Activated CD4-positive, alpha-beta T cell treated with anti-CD3 and anti-CD28 coated beads, Interleukin-2, amount 50 U/mL, for 24 hours (primary cell): ENCODE measurements around the gene TOP3B.

Source experiments
- DNase-seq, 2 donors: peaks; one replicate each; pipeline ENCODE4 v3.0.0-alpha.2; 2020; ENCODE audit warnings: low read depth in 1 of 2, low spot score in 1 of 2

TOP3B gene

DNA sequence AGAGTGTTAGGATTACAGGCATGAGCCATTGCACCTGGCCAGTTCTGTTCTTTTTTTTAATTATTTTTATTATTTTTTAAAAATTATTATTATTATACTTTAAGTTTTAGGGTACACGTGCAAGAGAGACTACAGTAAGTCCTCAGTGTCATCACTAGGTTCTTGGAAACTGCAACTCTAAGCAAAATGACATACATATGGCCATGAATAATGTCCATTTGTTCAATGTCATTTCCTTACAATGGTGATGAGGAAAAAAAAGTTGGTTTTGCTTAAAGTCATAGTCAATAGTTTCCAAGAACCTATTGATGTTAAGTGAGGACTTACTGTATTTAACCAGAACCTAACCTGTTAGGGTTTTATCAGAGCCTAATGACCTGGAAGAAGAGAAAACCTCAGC is 29.4 kb upstream of the TOP3B start:
- no peak for DNase-seq

DNA sequence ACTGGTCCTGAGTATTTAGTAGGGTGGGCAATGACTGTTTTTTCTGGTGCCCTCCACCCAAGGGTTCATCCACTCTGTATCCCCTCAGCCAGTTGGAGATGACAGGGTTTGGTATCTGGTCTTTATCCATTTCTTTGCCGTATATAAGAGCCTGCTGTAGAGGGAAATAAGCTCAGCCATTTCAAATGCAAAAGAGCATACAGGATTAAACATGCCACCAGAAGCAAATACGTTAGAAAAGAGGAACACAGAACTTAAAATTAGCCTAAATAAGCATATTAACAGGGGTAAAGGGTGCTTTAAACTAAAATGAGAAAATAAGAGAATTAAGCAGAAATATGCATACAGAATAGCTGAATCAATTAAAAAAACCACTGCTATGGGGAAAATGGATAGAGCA is 27.8 kb upstream of the TOP3B start:
- no peak for DNase-seq

DNA sequence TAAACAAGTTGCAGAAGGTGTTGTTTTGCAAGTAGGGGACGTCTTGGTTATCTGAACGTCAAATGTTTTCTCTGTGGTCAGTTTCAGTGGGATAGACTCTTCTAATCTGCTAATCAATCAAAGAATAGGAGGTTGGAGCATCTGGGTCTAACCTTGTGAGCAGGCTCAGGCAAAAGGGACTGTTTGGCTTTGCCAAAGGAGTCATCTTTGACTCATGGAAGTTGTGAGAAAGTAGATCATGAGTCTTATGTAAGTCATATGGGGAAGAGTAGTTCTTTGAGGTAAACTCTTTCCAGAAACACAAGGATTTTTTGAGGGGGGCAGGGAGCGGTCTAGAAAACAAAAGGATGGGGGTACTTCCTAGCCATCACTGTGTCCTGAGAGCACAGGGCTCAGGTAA is 27.1 kb upstream of the TOP3B start:
- DNase-seq, result no peak

DNA sequence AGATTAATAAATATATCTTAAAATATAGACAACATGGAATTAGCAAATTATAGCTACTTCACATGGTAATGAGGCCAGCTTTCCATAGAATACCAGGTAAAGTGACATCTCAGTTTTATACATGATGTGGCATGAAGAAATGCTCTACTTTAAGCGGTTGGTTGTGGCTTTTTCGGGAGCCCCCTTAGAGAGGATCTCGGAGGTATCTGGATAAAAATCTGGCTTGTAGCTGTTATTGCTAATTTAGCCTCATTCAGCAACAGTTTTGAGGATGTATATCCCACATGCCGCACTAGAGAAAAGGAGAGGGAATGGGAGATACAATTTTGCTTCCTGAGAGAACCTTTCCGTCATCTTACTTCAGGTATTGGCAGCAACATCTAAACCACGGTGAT is 24.0 kb upstream of the TOP3B start:
- DNase-seq, result no peak

DNA sequence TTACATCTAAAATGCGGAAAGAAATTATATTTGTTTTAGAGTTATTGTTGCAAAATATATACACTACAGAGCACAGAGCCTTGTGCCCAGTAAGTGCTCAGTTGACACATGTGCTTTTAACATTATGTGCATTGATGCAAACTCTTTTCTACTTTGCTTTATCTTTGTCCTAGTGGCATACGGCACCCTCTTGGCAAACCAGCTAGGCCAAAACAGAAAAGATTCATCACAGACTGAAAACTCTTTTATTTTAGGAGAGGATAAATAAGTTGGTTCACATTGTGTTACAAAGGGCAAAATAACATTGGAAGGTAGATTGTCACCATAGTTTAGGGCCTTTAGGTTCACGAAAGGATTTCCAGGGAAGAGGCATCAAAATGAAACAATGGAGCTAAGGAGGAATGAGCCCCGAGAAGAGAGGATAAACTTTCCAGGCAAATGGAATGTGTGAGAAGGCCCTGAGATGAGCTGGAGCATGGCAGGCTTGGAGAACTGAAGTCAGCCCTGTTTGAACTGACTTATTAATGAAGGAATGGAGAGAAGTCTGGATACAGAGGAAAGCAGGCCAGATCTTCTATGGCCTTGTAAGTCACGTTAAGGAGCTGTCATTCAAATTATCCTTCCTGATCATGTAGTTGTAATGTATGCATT is 23.5 kb upstream of the TOP3B start:
- DNase-seq, result no peak

DNA sequence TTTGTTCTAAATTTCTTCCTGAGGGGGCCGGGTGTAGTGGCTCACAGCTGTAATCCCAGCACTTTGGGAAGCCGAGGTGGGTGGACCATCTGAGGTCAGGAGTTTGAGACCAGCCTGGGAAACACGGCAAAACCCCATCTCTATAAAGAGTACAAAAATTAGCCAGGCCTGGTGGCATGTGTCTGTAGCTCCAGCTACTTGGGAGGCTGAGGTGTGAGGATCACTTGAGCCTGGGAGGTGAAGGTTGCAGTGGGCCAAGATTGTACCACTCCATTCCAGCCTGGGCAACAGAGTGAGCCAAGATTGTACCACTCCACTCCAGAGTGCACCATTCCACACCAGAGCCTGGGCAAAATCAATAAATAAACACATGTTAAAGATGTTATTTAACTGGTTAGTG is 20.6 kb upstream of the TOP3B start:
- no peak for DNase-seq

DNA sequence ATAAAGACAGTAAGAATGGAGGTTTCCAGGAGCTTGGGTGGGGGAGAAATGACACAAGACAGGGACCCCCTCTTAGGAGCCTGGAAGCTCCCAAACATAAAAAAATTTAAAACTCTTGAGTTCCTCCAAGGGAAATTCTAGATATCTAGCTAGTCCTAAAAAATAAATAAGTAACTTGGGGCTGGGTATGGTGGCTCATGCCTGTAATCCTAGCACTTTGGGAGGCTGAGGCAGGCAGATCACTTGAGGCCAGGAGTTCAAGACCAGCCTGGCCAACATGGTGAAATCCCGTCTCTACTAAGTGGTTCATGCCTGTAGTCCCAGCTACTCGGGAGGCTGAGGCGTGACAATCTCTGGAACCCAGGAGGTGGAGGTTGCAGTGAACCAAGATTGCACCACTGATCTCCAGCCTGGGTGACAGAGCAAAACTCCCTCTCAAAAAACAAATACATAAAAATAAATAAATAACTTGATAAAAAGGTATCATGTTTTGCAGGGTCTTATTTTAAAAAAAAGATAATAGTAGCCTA is 20.0 kb upstream of the TOP3B start:
- DNase-seq, result no peak

DNA sequence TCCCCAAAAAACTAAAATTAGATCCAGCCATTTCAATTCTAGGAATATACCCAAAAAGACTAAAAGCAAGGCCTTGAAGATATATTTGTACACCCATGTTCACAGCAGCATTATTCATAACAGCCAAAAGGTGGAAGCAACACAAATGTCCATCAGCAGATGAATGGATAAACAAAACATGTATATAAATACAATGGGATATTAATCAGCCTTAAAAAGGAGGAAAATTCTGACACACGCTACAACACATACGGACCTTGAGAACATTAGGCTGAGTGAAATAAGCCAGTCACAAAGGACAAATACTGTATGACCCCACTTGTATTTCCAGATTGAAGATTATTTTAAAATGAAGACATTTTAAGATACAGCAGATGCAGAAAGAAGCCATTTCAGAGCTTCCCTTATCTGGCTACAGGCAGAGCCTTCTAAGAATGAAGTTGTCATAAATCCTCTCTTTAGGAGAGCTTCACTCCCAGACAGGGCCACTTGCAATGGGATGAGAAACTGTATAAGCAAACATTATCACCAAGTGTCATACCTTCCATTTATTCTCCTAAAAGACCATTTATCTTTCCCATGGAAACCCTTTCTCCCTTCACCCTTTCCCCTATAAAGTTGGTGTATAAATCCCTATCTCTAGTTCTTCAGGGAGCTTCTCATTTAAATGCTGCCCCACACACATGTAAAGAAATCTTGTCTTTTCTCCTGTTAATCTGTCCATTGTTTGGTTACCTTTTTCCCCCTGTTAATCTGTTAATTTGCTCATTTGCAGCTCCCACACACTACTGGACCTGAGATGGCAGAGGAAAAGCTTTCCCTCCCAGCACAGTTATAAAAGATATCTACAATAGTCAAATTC is 19.3 kb upstream of the TOP3B start:
- no peak for DNase-seq

DNA sequence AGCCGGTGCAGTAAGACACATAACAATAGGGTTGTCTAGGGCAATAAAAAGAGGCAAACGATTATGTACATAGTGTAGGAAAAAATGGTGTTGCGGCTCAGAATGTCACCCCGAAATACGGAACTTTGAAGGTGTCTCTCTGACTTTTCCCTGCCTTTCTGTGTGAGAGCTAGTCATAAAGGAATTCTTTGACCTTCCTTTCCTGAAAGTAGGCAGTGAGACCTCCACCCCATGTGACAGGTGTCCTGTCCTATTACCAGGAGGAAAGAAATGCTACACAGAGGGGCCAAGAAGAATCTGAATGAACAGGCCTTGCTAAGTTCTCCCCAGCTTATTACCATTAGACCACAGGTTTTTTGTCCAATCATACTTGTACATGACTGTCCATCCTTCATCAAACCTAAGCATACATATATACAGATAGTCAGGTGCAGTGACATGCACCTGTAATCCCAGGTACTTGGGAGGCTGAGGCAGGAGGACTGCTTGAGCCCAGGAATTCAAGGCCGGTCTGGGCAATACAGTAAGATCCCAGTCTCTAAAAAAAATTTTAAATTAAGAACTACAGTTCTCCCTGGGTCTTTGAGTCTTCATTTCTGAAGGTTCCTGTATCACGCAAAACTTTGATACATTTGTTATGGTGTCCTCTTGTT is 16.1 kb upstream of the TOP3B start:
- no peak for DNase-seq

DNA sequence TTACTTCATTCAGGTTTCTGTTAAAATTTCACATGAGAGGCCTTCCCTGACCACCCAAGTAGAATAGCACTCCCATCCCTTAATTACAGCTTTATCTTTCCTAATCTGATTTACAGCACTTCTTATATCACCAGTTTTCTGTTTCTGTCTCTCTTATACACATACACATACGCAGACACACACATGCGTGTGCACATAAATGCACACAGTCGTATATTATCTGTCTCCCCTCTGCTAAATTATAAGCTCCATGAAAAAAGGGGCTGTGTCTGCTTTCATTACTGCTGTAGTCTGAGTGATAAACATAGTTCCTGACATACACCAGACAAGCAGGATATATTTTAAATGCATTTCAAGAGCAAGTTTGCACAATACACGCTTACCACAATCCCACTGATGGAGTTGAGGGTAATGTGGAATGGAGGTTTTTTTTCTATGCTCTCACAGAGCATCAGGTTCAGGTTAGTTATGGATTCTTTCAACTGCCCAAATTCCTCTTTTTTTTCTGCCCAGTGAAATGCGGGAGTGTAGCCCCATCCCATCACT is 13.7 kb upstream of the TOP3B start:
- no peak for DNase-seq

DNA sequence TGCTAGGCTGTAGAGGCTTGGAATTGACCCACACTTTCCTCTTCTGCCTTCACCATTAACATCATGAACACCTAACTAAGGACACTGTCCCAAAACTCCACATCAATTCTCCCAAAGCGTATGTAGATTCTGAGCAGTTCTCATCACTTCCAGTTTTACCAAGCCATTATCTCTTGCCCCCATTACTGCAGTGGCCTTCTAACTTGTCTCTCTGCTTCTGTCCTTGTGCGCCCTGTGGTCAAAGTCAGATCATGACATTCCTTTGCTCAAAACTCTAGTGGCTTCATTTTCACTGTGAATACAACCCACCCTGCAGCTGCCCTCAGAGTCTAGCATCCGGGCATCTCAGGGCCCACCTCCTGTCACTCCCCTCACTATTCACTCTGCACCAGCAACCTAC is 13.1 kb upstream of the TOP3B start:
- DNase-seq, result no peak

DNA sequence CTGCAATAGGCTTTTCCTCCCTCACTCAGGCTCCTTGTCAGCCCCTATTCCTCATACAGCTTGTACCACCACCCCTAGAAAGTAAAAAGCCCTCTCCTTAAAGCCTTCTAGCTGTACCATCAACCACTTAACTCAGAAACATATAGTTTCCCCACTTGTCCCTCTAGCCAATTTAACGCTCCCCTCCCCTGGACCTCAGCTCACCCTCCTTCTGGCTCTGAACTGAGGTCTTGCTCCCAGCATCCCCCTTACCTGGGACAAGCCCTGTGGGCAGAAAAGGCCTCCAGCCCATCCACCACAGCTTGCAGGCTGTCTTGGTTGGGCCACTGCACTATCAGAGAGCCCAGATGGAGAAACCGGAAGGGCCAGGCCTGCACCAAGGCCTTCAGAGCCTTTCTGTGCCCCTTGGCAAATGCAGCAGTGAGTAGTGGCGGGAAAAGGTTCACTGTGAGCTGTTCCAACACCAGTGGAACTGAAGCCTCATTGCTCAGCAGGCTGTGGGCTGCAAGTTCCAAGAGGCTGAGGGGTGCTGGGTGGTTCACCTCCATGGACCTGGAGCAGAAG is 12.4 kb upstream of the TOP3B start:
- DNase-seq, result no peak

DNA sequence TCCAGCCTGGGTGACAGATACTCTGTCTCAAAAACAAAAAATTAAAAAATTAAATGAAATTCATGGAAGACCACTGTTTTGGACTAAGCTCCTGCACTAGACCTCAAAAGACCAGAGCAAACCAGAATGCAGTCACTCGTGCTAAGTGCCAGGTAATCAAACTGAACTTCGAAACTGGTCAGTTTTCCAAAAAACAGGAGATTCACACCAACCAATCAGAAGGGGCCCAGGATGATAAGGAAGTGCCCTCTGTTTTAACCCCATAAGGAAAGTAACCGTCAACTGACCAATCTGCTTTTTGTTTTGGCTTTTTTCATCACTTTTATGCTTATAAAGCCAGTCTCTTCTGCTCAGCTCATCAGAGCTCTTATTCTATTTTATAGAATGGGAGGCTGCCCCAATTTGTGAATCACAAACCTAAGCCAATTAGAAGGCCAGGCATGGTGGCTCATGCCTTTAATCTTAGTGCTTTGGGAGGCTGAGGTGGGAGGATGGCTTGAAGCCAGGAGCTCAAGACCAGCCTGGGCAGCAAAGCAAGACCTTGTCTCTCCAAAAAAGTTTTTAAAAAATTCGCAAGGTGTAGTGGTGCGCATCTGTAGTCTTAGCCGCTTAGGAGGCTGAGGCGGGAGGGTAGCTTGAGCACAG is 10.1 kb upstream of the TOP3B start:
- no peak for DNase-seq

DNA sequence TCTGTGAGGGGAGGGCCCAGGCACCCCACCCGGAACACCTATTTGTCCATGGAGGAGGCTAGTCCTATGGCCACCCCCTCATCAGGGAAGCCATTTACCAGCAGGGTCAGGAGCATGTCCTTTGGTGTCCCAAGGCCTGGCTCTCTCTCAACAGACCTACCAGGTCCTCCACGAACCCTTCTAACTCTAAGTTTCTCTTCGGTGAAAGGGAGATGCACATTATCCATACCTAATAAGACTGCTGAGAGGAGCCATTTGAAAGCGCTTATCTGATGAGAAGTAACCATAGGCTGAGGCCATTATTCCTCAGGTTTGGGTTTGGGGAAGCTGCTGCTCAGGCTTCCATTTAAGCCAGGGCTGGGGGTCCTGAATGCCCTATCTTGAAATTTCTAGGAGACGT is 9.2 kb upstream of the TOP3B start:
- DNase-seq, result no peak

DNA sequence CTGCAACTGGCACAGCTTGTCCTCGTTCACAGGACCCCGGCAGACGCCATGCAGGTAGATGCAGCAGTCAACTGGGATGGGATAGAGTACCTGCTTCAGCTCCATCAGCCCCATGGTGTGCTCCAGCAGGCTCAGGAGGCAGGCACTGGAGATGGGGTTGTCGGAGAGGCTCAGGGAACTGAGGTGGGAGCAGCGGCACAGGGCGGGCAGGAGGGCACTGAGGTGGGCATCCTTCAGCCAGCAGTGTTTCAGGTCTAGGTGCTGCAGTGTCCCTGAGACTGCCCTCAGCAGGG is 8.7 kb upstream of the TOP3B start:
- DNase-seq, result no peak

DNA sequence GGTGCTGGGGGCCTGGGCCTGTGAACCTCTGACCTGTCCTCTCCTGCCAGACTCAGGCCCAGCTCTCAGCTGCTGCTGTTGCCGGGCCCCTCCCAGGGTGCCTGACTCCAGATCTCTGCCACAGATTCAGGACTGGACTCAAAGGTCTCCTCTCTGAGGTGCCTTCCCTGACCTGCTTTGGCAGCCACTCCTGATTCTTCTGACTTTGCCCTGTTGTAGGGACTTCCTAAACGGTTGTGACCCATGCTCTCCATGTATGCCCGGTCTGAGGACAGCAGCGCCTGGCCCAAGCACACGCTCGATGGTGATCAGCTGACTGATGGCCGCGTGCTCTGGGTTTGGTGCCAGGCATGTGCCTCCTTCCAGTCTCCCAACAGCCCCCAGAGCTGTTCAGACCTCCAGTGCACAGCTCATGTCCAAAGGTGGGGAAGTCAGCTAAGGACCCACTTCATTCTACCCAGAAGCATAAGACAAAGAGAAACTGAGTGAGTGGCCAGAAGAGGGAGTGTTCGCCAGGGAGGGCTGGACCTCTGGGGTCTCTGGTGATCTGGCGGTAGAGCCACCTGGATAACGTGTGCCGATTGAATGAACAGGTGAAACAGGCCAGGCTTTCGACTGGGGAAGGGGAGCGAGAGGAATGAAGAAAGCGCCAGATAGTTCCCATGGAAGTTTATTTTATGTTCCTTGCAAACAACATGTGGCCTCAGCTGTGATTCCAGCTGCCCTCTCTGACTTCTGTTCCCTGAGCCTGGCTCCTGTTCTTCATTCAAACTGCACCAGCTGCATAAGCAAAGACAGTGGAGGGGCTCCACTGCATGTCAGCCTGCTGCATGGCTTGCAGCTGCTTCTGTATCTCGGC is 8.1 kb upstream of the TOP3B start:
- no peak for DNase-seq

DNA sequence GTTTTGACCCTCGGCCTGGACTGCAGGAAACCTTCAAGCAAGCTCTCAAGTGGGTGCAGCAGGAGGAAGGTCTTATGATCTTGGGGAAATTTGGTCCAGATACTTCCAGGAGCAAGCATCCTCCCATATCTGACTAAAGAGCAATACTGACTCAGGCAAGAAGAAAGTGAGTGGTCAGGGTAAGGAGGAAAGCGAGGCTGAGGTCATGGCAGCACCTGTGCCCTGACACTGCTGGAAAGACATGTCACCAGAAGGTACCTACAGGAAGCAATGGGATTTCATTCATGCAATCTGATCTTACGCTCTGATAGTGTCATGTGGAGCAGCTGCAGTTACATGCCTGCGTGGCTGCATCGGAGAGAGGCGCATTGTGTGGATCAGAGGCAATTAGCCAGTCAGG is 6.5 kb upstream of the TOP3B start:
- DNase-seq, result no peak

DNA sequence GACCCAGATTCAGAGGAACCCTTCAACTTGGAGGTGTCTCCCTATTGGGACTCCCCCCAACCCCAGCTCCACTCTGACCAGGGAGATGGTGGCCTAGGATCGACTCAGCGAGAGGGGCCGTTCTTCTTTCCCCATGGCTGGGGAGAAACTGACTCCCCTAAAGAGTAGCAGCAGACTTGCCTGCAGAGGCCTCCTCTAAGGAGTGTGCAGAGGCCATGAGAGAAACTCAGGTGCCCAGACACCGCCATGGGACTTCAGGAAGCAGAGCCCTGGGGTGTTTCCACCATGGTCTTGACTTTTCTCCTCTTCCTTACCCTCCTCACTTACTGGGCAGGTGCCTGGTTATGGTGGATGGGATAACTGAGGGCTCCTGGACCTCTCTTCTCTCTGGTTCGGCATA is 2.6 kb upstream of the TOP3B start:
- no peak for DNase-seq

DNA sequence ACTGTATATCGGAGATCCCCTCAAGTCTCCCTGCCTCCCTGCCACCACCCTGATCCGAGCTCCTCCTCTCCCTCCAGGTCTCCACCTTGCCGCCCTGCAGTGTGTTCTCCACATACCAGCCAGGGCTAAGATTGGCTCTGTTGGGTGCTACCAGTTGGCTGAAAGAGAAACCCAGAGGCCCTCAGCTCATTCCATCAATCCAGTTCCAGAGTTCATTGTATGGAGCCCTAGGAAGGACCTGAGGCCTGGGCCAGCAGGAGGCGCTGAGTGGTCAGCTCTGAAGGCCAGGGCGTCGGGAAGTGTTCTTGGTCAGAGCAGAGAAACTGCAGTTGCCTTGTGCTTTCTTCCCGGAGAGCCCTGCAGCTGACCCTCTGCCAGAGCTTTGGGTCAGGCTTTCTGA is 2.2 kb upstream of the TOP3B start:
- no peak for DNase-seq

DNA sequence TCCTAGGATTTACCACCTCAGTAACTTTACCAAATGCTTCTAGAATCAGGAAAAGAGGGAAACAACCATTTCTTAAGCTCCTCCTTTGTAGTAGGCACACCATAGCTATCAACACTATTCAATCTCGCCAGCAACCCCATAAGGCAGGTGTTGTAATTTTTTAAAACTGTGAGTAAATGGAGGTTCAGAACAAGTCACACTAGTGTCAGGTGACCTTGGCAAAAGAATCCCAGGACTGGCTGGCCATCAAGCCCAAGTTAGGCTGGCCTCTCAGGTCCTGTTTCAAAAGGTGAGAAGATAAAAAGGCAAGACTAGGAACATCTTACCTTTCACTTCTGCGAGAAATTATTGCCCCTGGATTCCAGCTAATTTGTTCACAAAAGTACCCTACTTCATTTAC is 713 bp downstream of the TOP3B start:
- DNase-seq, result no peak
